UCSD-AML1 (cell line): Measurements from ENCODE around the gene LAPTM4A.
A peak's percentile ranks its signal among the peaks of the same experiment; 100 is the strongest.

Experiments used
- DNase-seq: peaks from one replicate; lab custom pipeline; 2025; ENCODE audit not compliant: unreplicated experiment; lab: John Stamatoyannopoulos, UW

Gene LAPTM4A

DNA sequence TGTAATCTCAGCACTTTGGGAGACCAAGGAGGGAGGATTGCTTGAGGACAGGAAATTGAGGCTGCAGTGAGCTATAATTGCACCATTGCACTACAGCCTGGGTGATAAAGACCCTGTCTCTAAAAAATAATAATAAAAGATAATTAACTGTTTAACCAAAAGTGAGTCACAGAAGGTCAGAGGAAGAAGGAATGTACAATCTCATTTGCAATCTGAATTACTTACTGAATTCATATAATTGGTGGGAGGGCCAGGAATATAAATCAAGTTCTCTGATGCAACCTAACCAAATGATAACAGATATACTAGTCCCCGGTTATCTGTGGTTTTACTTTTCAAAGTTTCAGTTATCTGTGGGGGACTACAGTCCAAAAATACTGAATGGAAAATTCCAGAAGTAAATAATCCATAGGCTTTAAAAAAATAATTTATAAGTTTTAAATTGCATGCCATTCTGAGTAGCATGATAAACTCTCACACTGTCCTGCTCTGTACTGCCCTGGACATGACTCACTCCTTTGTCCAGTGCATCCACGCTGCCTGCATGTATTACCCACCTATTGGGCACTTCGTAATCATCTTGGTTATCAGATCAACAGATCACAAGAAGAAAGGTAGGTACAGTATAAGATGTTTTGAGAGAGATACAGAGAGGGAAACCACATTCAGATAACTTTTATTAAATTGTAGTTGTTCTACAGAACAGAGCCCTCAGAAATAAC lies 26.2 kb downstream of the LAPTM4A start:
- DNase-seq, result no peak

DNA sequence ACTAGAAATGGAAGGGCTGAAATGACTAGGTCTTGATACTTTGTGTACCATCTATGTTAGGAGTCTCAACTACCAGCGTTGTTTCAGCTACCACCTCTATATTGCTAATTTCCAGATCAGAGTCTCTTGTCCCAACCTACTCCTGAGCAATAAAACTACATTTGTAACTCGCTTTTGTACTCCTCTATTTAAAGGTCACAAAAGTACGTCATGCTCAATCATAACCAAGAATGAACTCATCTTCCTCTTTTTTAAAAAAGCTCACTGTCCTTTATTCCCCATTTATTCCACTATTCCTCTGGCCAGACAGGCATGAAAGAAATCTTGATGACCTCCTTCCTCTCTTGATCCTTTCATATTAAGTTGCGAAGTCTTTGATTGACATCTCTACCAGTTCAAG lies 27.7 kb downstream of the LAPTM4A start:
- no peak for DNase-seq

DNA sequence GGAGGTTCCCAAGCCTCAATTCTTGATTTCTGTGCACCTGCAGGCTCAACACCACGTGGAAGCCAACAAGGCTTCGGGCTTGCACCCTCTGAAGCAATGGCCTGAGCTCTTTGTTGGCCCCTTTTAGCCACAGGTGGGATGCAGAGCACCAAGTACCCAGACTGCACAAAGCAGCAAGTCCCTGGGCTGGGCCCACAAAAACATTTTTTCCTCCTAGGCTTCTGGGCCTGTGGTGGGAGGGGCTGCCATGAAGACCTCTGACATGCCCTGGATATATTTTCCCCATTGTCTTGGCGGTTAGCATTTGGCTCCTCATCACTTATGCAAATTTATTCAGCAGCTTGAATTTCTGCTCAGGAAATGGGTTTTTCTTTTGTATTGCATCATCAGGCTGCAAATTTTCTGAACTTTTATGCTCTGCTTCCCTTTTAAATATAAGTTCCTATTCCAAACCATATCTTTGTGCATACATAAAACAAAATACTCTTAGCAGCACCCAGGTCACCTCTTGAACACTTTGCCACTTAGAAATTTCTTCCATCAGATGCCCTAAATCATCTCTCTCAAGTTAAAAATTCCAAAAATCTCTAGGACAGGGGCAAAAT lies 29.9 kb downstream of the LAPTM4A start:
- DNase-seq, result no peak

DNA sequence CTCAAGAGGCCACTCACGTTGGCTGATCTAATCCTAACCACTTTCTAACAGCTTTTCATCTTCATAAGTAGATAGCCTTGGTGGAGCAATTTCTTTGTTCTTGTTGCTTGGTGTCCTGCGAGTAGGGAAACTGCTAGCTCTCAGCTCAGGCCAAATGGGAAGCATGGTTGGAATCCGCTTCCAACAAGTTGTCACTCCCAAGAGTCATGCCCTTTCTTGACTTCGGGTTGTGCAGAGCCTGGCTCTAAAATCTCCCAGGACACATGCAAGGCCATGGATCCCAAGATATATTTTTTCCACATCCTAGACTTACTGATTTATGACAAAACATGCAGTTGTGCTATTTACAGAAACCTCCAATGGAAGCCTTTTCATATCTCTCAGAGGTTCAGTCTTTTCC lies 31.7 kb downstream of the LAPTM4A start:
- DNase-seq, result no peak

DNA sequence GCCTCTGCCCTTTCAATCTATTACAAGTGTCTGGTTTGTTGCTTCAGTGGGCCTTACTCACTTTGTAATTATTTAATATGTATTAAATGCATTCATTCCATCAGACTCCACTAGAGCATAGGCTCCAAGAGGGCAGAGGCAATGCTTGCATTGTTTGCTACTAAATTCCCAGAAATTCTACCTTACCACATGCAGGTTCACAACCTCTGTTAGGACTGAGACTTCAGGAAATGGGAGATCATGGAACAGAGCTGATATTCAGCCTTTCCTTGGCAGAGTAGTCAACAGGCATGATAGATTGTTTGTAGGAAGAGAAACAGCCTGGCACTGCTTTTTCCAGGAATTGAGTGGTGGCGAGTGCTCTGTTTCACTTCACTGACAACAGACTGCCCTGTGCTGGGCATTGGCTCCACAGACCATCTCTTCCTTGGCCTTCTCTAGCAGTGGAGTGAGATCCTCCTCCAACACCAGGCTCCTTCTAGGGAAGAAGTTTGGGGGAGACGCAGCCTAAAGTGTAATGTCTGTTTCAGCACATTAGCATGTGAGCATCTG lies 32.8 kb downstream of the LAPTM4A start:
- DNase-seq, result no peak

DNA sequence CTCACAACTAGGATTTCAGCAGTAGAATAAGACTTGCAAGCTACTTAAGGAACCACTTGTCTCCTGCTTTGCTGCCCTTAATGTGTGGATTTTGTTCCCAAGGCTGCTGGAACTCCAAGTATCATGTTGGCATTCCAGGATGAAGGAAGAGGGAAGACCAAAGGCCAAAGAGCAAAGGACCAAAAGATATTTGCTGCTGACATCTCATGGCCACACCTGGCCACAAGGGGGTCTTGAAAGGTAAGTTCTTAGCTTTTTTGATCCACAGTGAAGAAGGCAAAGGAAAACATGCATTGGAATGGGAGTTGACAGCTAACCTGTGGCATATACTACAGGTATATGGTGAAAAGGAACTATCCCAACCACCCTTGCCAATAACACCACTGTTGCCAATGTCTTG lies 35.1 kb downstream of the LAPTM4A start:
- no peak for DNase-seq

DNA sequence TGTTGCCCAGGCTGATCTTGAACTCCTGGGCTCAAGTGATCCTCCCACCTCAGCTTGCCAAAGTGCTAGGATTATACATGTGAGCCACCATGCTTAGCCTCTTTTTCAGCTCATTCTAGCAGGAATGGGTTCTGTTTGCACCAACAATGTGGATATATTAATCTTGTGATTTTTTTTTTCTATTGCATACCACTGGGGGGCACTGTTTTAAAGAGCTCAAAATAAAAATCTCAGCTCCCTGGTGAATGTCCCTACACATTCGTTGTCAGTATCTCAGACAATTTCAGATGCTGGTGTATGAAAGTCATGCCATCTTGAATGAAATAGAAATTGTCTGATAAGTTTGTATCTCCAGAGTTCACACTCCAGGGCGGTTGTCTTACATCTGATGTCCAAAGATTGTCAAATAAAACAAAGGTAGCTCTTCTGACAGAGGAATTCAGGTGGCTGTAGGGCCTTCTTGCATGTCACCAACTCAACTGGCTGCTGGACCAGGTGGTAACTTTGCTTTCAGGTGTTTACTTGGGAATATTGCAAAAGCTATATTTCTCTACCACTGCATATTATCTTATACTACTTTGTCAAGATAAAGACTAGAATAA lies 35.8 kb downstream of the LAPTM4A start:
- DNase-seq, result no peak

DNA sequence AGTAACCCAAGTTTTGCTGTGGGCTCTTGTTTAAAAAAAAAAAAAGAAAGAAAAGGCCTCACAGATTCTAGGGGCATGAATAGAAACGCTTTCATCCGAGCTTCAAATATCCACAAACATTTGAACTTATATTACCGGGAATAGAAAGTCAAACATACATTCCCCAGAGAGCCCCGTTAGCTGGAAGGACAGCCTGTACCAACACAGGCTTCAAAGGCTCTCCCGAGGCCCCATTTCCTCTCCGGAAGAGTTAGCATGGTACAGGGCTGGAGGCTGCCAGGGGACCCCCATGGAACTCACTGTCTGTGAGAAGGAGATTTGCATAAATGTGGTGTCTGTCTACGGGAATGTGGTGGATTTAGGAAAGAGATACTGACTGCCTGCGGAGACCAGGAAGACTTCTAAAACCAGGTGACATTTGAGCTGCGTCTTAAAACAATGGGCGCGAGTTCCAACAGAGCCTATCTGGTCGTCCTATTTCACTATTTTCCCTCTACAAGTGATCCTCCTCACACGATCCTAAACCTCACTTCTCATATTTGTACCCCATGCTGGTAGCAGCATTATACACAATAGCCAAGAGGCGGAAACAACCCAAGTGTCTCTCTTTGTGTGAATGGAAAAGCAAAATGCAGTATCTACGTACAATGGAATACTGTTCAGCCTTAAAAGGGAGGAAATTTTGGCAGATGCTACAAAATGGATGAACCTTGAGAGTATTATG lies 38.1 kb downstream of the LAPTM4A start:
- DNase-seq, result no peak

DNA sequence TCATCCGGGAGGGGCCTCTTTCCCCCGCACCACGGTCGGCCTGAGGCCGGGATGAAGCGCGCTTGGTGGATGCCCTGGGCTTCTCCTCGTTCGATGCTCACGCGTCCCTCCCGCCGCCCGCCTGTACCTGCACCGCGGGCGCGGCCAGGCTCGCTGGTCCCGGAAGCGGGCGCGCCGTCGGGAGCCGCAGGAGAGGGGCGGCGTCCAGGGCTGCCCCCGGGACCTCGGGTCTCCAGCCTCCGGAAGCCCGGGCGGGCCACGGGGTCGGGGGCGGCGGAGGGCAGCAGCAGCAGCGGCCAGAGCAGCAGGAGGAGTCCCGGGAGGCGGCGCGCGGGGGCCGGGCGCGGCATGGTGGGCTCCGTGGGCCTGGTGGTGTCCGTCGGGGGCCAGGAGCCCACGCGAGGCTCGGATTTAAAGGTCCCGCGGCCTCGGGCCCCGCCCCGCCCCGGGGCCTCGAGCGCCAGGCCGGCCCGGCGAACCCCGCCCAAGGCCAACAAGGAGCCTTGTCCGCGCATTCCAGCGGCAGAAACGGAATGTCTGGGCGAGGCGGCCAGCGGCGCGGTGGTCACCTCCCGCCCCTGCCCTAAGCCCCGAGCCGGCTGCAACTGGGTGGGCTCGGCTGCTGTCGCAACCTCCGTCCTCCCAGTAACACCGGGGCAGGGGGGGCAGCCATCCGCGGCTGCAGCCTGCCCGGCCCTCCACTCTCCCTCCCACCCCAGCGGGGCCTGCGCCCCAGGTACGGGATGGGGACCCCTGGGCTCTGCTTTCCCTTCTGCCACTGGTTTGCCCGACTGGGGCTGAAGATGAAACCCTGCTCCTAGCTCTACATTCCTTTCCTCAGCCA lies 38.9 kb downstream of the LAPTM4A start, which contains the start of gene MATN3:
Gene MATN3, minus strand, starts transcription at position 387 of the 844 bp plus-strand sequence. Its CDS starts 37 bp downstream, at position 350.
- DNase-seq, result no peak

DNA sequence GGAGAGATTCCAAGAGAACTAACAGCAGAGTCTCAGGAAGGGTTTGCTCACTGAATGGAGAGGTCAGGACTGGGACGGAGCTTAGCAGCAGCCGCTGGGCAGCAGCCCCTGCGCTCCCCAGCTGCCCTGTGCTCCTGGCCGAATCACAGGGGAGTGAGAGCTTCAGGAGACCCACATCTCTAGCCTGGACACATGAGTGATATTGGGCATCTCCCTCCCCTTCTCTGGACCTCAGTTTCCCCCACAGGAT lies 39.5 kb downstream of the LAPTM4A start:
- no peak for DNase-seq

DNA sequence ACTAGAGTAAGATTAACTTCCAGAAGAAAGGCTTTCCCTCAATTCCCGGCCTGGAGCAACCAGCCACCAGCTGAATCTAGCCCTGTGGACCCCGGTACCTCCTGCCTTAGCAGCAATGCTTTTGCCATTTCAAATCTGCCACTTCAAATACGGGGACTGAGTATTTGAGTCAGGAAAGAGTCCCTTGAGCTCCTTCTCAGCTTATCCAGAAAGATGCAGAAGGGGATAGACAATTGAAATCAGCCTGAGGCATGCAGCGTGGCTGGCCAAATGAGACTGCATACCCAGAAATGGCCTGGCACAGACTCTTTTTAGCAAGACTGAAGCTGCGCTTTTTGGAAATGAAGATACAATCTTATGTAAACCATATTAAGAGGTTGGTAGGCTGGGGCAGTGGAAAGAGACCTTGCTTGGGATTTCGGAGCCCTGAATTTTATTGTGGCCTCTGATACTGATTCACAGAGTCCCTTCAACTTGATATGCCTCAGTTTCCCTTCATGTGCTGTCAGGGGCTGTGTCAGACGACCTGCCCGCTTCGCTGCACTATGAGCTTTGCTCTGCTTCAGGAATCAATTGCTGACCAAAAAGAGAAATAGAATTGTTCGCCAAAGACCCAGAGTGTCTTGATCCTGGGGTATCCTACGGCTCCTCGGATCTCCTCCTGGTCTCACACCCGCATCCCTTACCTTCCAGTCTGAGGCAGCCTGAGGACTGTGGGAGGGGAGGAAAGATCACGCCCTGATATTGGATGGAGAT lies 40.0 kb downstream of the LAPTM4A start:
- DNase-seq, result no peak

DNA sequence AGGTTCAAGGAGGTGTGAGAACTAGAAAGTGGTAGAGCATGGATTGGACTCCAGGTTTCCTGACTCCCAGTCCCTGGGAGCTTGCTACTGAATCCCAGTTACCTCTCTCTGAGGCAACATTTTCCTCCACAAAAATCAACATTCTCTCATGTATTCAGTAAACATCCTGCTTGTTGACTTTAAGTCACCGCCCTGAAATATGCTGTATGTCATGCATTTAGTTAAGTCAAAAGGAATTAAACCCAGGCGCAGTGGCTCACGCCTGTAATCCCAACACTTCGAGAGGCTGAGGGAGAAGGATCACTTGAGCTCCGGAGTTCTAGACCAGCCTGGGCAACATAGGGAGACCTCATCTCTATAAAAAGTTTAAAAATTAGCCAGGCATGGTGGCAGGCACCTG lies 42.7 kb downstream of the LAPTM4A start:
- no peak for DNase-seq

DNA sequence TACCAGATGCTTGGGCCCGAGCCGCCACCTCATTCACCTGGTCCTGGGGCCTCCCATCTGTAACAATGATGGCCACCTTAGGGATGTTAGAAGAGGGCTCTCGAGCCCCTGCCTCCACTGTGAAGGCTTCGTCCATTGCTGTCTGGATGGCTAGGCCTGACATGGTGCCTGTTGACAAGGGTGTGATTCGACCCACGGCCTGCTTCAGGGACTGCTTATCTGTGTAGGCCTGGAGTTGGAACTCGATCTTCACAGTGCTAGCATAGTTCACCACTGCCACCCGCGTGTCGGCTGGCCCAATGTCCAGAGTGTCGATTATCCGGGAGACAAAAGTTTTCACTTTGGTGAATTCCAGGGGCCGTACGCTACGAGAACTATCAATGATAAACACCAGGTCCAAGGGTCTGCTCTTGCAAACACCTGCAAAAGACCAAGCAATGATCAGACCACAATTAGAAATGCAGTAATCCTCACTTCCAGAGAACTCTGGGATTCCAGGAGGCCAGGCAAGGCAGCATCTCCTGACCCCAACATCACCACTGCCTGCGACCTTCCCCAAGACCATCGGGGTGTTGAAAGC lies 45.4 kb downstream of the LAPTM4A start:
- DNase-seq, result no peak

DNA sequence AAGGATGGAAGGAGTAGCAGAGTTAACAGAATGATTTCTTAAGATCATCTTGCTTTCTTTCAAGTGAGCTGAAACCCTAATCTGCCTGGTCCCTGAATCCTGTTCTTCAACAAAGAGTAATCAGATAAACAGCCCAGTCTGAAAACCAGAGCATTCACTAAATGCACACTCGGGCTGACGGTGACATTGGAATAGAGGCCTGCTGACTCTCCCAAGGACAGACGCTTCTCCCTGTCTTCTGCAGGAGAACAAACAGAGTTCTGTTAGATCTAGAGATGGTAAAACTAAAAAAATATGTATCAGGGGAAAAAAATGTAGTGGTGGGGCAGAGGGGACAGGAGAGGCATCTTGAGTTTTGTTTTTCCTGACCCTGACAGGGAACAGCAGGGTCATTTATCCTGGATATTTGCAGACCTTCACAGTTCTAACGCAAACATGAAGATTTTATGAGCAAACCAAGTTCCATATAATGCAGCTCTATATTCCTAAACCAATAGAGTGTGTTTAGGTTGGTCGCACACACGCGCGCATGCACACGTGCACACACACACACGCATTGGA lies 46.3 kb downstream of the LAPTM4A start:
- DNase-seq, result no peak

DNA sequence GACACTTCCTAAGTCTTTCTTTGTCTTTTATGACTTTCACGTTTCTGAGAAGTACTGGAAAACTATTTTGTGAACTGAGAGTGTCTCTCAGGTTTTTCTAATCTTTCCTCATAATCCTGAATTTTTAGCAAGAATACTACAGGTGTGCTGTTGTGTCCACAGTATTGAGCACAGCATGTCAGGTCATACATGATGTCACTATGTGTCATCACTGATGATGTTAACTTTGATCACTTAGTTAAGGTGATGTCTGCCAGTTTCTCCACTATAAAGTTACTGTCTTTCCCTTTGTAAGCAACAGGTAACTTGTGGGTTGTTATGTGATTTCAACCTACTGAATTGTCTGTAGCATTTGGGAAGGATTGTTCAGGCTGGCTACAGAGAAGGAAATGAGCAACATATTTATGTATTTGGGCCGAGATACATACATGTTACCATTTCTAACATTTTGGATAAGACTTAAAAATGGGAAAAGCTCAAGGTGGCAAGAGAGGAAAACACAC lies 50.0 kb downstream of the LAPTM4A start:
- no peak for DNase-seq

DNA sequence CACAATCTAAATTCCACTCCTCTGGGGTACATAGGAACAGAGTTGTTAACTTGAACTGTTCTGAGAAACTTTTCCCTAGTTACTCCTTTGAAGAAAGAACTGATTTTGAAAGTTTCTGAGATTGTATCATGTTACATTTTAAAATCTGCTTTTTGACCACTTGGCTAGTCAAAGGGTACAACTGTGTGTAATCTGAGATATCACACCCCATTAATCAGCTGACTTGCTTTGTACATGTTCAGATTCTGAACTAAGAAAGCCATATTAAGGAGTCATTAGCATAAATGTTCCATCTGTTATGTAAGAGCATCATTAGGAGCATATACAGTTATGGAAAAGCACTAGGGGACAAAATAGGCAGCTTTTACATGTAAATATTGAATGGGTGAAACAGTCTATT lies 57.7 kb downstream of the LAPTM4A start:
- no peak for DNase-seq

DNA sequence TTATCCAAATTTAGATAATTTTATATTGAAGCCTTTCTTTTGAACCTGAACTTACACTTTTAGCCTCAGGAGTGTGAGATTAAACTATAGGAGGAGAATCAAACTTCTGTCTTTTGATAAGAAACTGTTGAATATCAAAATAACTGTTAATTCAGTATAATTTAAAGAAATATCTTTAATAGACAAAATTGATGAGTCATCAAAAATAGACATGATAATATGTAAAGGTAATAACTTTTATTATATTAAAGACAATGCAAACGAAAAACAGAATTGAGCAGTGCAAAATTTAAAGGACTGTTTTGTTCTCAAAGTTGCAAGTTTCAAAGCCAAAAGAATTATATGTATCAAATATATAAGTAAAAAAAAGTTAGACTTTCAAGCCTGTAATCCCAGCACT lies 59.5 kb downstream of the LAPTM4A start:
- no peak for DNase-seq

DNA sequence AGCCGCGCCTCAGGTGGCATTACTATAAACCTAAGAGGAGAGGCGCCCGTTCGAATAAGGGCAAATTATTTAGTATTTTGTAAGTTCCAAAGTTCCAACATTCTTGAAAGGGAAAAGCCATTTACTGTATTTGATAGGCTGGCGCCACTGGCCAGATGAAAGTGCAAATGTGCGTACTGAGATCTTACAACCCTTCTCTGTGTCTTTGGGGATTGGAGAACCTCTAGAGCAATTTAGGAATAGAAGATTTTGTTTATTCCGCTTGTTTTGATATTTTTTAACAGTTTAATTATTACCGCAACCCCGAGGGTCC lies 61.1 kb downstream of the LAPTM4A start:
- DNase-seq, result no peak

DNA sequence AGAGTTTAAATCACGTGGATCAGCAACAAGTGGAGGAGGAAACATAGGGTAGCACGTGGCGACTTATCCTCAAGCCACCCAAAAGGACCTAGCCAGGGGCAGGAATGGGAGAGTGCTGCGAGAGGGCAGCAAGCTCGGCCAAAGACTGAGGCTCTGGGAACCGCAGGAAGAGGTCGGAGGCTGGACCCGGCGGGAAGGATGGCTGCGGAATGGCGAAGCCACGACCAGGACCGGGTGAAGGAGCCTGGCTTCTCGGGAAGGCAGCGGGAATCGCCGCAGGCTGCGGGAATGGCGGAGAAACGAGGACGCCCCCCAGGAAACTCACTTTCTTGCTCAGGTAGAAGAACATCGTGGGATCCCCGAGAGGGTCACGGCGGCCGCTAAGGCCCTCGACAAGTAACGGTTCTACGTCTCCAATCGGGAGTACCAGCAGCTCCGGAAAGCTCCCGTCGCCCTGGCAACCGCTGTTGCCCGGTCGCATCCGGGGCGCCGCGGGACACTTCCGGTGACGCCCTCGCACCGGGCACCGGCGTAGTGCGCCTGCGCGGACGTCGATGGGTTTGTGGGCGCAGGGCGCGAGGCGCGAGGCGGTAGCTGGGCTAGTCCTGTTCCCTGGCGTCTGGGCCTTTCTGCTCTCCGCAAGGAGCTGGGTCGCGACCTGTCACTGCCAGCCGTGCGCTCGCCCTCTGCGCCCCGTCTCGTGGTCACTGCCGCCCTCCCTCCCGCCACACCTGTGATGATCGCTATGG lies 61.6 kb downstream of the LAPTM4A start, which contains the start of gene WDR35:
Gene WDR35, minus strand, starts transcription at position 439 of the 749 bp plus-strand sequence. Its CDS starts 90 bp downstream, at position 349.
- DNase-seq, result peak; percentile 90
